ENCODE data around the gene HOMER1.

GRCh38 chr5:79489773-79490172 is 24.2 kb downstream of the HOMER1 start:
- TF ChIP-seq, protein P1, sequence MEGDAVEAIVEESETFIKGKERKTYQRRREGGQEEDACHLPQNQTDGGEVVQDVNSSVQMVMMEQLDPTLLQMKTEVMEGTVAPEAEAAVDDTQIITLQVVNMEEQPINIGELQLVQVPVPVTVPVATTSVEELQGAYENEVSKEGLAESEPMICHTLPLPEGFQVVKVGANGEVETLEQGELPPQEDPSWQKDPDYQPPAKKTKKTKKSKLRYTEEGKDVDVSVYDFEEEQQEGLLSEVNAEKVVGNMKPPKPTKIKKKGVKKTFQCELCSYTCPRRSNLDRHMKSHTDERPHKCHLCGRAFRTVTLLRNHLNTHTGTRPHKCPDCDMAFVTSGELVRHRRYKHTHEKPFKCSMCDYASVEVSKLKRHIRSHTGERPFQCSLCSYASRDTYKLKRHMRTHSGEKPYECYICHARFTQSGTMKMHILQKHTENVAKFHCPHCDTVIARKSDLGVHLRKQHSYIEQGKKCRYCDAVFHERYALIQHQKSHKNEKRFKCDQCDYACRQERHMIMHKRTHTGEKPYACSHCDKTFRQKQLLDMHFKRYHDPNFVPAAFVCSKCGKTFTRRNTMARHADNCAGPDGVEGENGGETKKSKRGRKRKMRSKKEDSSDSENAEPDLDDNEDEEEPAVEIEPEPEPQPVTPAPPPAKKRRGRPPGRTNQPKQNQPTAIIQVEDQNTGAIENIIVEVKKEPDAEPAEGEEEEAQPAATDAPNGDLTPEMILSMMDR (IDR thresholded peaks at IDR 0.05), result no peak
- TF ChIP-seq POLR2A (IDR thresholded peaks at IDR 0.05), result no peak

All from esophagus squamous epithelium (tissue), 4 donors.